HCT116 (cell line): ENCODE results near the gene FAM168A. TPM values are rescaled to one million over a fixed set of nuclear protein-coding genes. Genes with fewer than 3 reads are reported as not detected.

ENCODE experiments used
- ATAC-seq: fragments of 200-7000 bp; cut with Tn5 transposase; 2 replicates; pipeline ENCODE4 v1.9.1; 2020; ENCODE audit warnings: mild to moderate bottlenecking, moderate library complexity
- BruUV-seq: library from RNA; stranded (reverse); fragments of 400-500 nt; replicated peaks from 2 replicates; lab custom pipeline; 2021; lab: Mats Ljungman, UMichigan
- CTCF ChIA-PET: fragments of 300-600 bp; sonication (Branson Sonifier 250); formaldehyde crosslinking; loops from one replicate; lab custom pipeline; 2021; ENCODE audit warnings: antibody characterized with exemption; lab: Charles Lee
- POLR2A ChIA-PET: fragments of 300-600, 350-600 bp; sonication (Branson Sonifier 250); formaldehyde crosslinking; loops from one replicate; lab custom pipeline; 2021; ENCODE audit warnings: antibody characterized with exemption; lab: Charles Lee
- RAD21 ChIA-PET, 2 experiments: fragments of 300-600 bp; sonication (Branson Sonifier 250); formaldehyde crosslinking; loops; one replicate each; lab custom pipeline; 2023; ENCODE audit warnings: low total read pairs in 2 of 2; ENCODE audit not compliant: uncharacterized antibody in 2 of 2, unreplicated experiment in 2 of 2, low non-redundant PET in 1 of 2; lab: Charles Lee
- DNase-seq: peaks from one replicate; pipeline ENCODE4 v3.0.0-alpha.2; 2010; ENCODE audit warnings: low read depth, low spot score
- H2AFZ ChIP-seq: fragments of 200-600 bp; shearing (Covaris generic), sonication (generic); 2 replicates; pipeline ENCODE4 v1.6.1; 2017; ENCODE audit warnings: low read depth, mixed run types, mixed read lengths, antibody characterized with exemption, low read length; ENCODE audit not compliant: poor library complexity, severe bottlenecking
- H3K27ac ChIP-seq: 2 replicates; pipeline ENCODE4 v1.5.1; 2012; ENCODE audit warnings: low read depth, low read length
- H3K27me3 ChIP-seq: fragments of 200-600 bp; sonication (generic); 2 replicates; pipeline ENCODE4 v1.6.1; 2016; ENCODE audit warnings: mixed run types, low read length, mixed read lengths; ENCODE audit not compliant: insufficient read depth
- H3K36me3 ChIP-seq, 2 experiments: fragments of 200-500 bp in 1 of 2; fragments of 200-600 bp in 1 of 2; sonication (Bioruptor generic) in 1 of 2; sonication (generic) in 1 of 2; 2 replicates each; pipeline versions ENCODE4 v1.5.1 to v1.6.1; 2014 to 2016; ENCODE audit warnings: low read length in 2 of 2, inconsistent platforms in 1 of 2, mixed read lengths in 1 of 2, mixed run types in 1 of 2; ENCODE audit not compliant: insufficient read depth in 2 of 2, control insufficient read depth in 1 of 2
- H3K4me1 ChIP-seq, 2 experiments: fragments of 200-600 bp in 1 of 2; sonication (generic) in 1 of 2; 2 replicates each; pipeline versions ENCODE4 v1.5.1 to v1.6.1; 2012 to 2017; ENCODE audit warnings: low read length in 2 of 2, inconsistent platforms in 1 of 2, mild to moderate bottlenecking in 1 of 2, mixed read lengths in 1 of 2, mixed run types in 1 of 2, moderate library complexity in 1 of 2; ENCODE audit not compliant: insufficient read depth in 2 of 2, control insufficient read depth in 1 of 2
- H3K4me2 ChIP-seq: fragments of 200-600 bp; sonication (generic); 2 replicates; pipeline ENCODE4 v1.6.1; 2017; ENCODE audit warnings: mixed run types, low read length, mixed read lengths
- H3K4me3 ChIP-seq, 2 experiments: fragments of 200-600 bp in 1 of 2; sonication (generic) in 1 of 2; replicated peaks in 1 of 2; 2 replicates each; pipeline ENCODE4 v1.5.1; 2011 to 2016; ENCODE audit warnings: low read length in 2 of 2, control low read depth in 1 of 2, low read depth in 1 of 2, mild to moderate bottlenecking in 1 of 2, mixed read lengths in 1 of 2, mixed run types in 1 of 2
- H3K79me2 ChIP-seq: fragments of 200-600 bp; sonication (generic); 2 replicates; pipeline ENCODE4 v1.6.1; 2017; ENCODE audit warnings: mild to moderate bottlenecking, mixed run types, low read length, moderate library complexity, mixed read lengths; ENCODE audit not compliant: insufficient read depth
- H3K9ac ChIP-seq: fragments of 200-600 bp; sonication (generic); 2 replicates; pipeline ENCODE4 v1.6.1; 2016; ENCODE audit warnings: low read length, mixed read lengths
- H3K9me2 ChIP-seq: fragments of 200-600 bp; sonication (generic), shearing (Covaris generic); 2 replicates; pipeline ENCODE4 v1.6.1; 2017; ENCODE audit warnings: mixed run types, mild to moderate bottlenecking, moderate library complexity; ENCODE audit not compliant: insufficient read depth
- H3K9me3 ChIP-seq, 2 experiments: fragments of 200-500 bp in 1 of 2; fragments of 200-600 bp in 1 of 2; sonication (Bioruptor generic) in 1 of 2; sonication (generic) in 1 of 2; 2 replicates each; pipeline ENCODE4 v1.6.1; 2014 to 2017; ENCODE audit warnings: low read length in 2 of 2, mixed read lengths in 2 of 2, inconsistent platforms in 1 of 2, low read depth in 1 of 2, mild to moderate bottlenecking in 1 of 2, mixed run types in 1 of 2, moderate library complexity in 1 of 2; ENCODE audit not compliant: control insufficient read depth in 1 of 2, insufficient read depth in 1 of 2
- H4K20me1 ChIP-seq: fragments of 200-600 bp; sonication (generic), shearing (Covaris generic); 2 replicates; pipeline ENCODE4 v1.6.1; 2017; ENCODE audit warnings: mixed run types, mild to moderate bottlenecking, moderate library complexity; ENCODE audit not compliant: insufficient read depth
- CBX3 ChIP-seq: IDR thresholded peaks from 2 replicates; pipeline ENCODE4 v1.6.1; 2012; ENCODE audit warnings: low read depth
- CEBPB ChIP-seq: IDR thresholded peaks from 2 replicates; pipeline ENCODE4 v1.6.1; 2012; ENCODE audit warnings: low read depth
- ELF1 ChIP-seq: IDR thresholded peaks from 2 replicates; pipeline ENCODE4 v1.6.1; 2012; ENCODE audit warnings: low read depth, borderline replicate concordance
- EZH2 ChIP-seq: fragments of 200-600 bp; sonication (generic); IDR thresholded peaks from 2 replicates; pipeline ENCODE4 v1.6.1; 2017; ENCODE audit warnings: antibody characterized with exemption, mixed run types
- FOSL1 ChIP-seq: IDR thresholded peaks from 2 replicates; pipeline ENCODE4 v1.6.1; 2012; ENCODE audit warnings: low read depth
- JUND ChIP-seq: IDR thresholded peaks from 2 replicates; pipeline ENCODE4 v1.6.1; 2012
- POLR2A ChIP-seq: IDR thresholded peaks from 2 replicates; pipeline ENCODE4 v1.7.0; 2011; ENCODE audit warnings: borderline replicate concordance; ENCODE audit not compliant: insufficient read depth, insufficient read length; ENCODE audit errors: extremely low read depth
- POLR2AphosphoS5 ChIP-seq: IDR thresholded peaks from 2 replicates; pipeline ENCODE4 v1.6.1; 2011; ENCODE audit warnings: mild to moderate bottlenecking, low read depth, low read length, moderate library complexity
- RAD21 ChIP-seq: IDR thresholded peaks from 2 replicates; pipeline ENCODE4 v1.6.1; 2012; ENCODE audit warnings: low read depth, mild to moderate bottlenecking
- SIN3A ChIP-seq: IDR thresholded peaks from 2 replicates; pipeline ENCODE4 v1.6.1; 2012; ENCODE audit warnings: low read depth
- SRF ChIP-seq: IDR thresholded peaks from 2 replicates; pipeline ENCODE4 v1.6.1; 2012; ENCODE audit warnings: low read depth
- TCF7L2 ChIP-seq: IDR thresholded peaks from 2 replicates; pipeline ENCODE4 v1.7.0; 2011; ENCODE audit warnings: borderline replicate concordance, inconsistent platforms; ENCODE audit not compliant: insufficient read depth, insufficient read length; ENCODE audit errors: extremely low read depth
- YY1 ChIP-seq: IDR thresholded peaks from 2 replicates; pipeline ENCODE4 v1.6.1; 2011; ENCODE audit warnings: low read length, low read depth, moderate library complexity, mild to moderate bottlenecking; ENCODE audit not compliant: insufficient replicate concordance; ENCODE audit errors: extremely low read depth
- ZFX ChIP-seq: fragments of 450-650 bp; IDR thresholded peaks from 2 replicates; pipeline ENCODE4 v1.6.1; 2017
- ZNF274 ChIP-seq: fragments of 200-500 bp; sonication (Bioruptor generic); IDR thresholded peaks from 2 replicates; pipeline ENCODE4 v1.6.1; 2014; ENCODE audit warnings: mild to moderate bottlenecking, low read depth, low read length, inconsistent platforms
- intact Hi-C: fragments of 100-400 bp; cut with micrococcal nuclease; formaldehyde crosslinking; loops from 2 replicates; pipeline ENCODE4 v1.10.0; 2022
- total RNA-seq: library from RNA; stranded (reverse); gene quantifications from one replicate; pipeline ENCODE4 v1.2.1, GENCODE V29; 2021; ENCODE audit not compliant: unreplicated experiment
- TF ChIP-seq, protein P1 (sequence below): IDR thresholded peaks from 2 replicates; pipeline ENCODE4 v1.6.1; 2012; ENCODE audit warnings: low read depth
- TF ChIP-seq, protein P2 (sequence below): IDR thresholded peaks from 2 replicates; pipeline ENCODE4 v1.6.1; 2012
- TF ChIP-seq, protein P3 (sequence below), 3 experiments: fragments of 200-600 bp in 1 of 3; sonication (generic) in 1 of 3; IDR thresholded peaks in 2 of 3; conservative IDR thresholded peaks in 1 of 3; 2 replicates each; pipeline ENCODE4 v1.5.1; 2012 to 2017; ENCODE audit warnings: low read depth in 2 of 3, low read length in 2 of 3, antibody characterized with exemption in 1 of 3, borderline replicate concordance in 1 of 3, control low read depth in 1 of 3, mild to moderate bottlenecking in 1 of 3, mixed read lengths in 1 of 3, mixed run types in 1 of 3, moderate library complexity in 1 of 3; ENCODE audit not compliant: insufficient read depth in 1 of 3
- TF ChIP-seq, protein P4 (sequence below): IDR thresholded peaks from 2 replicates; pipeline ENCODE4 v1.6.1; 2011; ENCODE audit warnings: mild to moderate bottlenecking, low read length, moderate library complexity; ENCODE audit not compliant: insufficient replicate concordance; ENCODE audit errors: extremely low read depth

FAM168A gene
- total RNA-seq, 1 experiment from 2014 or later, result 31.5 TPM

DNA sequence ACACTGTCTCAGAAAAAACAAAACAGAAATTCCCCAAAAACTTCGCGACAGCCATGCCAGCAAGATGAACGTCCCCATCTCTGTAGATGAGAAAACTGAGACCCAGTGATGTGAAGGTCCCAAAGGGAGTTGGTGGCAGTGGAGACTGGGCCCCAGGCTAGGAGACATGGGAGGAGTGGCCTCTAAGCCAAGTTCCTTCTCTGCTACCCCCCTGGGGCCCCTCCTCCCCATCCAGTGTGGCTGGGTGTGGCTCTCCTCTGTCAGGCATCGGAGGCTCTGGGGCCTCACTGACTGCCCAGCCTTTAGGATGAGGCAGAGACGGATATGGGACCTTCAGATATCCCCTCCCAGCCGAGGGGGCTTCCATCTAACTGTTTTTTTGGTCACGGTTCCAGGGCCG is 211.9 kb downstream of the FAM168A start:
- H2AFZ ChIP-seq, result no peak overlapping the region
- H3K9ac ChIP-seq, result no peak overlapping the region
- DNase-seq, result no peak
- ATAC-seq, result no peak
- TF ChIP-seq EZH2 (no peak), ZFX (no peak), YY1 (no peak), CEBPB (no peak), JUND (no peak), ZNF274 (no peak), POLR2A (no peak), SRF (no peak), FOSL1 (no peak), CBX3 (no peak), TCF7L2 (no peak), ELF1 (no peak), SIN3A (no peak), RAD21 (no peak), POLR2AphosphoS5 (no peak)
- TF ChIP-seq, protein P1, sequence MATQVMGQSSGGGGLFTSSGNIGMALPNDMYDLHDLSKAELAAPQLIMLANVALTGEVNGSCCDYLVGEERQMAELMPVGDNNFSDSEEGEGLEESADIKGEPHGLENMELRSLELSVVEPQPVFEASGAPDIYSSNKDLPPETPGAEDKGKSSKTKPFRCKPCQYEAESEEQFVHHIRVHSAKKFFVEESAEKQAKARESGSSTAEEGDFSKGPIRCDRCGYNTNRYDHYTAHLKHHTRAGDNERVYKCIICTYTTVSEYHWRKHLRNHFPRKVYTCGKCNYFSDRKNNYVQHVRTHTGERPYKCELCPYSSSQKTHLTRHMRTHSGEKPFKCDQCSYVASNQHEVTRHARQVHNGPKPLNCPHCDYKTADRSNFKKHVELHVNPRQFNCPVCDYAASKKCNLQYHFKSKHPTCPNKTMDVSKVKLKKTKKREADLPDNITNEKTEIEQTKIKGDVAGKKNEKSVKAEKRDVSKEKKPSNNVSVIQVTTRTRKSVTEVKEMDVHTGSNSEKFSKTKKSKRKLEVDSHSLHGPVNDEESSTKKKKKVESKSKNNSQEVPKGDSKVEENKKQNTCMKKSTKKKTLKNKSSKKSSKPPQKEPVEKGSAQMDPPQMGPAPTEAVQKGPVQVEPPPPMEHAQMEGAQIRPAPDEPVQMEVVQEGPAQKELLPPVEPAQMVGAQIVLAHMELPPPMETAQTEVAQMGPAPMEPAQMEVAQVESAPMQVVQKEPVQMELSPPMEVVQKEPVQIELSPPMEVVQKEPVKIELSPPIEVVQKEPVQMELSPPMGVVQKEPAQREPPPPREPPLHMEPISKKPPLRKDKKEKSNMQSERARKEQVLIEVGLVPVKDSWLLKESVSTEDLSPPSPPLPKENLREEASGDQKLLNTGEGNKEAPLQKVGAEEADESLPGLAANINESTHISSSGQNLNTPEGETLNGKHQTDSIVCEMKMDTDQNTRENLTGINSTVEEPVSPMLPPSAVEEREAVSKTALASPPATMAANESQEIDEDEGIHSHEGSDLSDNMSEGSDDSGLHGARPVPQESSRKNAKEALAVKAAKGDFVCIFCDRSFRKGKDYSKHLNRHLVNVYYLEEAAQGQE, result no peak
- TF ChIP-seq, protein P2, sequence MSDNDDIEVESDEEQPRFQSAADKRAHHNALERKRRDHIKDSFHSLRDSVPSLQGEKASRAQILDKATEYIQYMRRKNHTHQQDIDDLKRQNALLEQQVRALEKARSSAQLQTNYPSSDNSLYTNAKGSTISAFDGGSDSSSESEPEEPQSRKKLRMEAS, result no peak
- TF ChIP-seq, protein P3, sequence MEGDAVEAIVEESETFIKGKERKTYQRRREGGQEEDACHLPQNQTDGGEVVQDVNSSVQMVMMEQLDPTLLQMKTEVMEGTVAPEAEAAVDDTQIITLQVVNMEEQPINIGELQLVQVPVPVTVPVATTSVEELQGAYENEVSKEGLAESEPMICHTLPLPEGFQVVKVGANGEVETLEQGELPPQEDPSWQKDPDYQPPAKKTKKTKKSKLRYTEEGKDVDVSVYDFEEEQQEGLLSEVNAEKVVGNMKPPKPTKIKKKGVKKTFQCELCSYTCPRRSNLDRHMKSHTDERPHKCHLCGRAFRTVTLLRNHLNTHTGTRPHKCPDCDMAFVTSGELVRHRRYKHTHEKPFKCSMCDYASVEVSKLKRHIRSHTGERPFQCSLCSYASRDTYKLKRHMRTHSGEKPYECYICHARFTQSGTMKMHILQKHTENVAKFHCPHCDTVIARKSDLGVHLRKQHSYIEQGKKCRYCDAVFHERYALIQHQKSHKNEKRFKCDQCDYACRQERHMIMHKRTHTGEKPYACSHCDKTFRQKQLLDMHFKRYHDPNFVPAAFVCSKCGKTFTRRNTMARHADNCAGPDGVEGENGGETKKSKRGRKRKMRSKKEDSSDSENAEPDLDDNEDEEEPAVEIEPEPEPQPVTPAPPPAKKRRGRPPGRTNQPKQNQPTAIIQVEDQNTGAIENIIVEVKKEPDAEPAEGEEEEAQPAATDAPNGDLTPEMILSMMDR (IDR thresholded peaks at IDR 0.05 in 2 of 3, conservative IDR thresholded peaks at IDR 0.05 in 1 of 3; ENCODE audit: borderline replicate concordance in 1 of 3, insufficient read depth in 1 of 3, low read depth in 2 of 3, low read length in 2 of 3), result no peak
- TF ChIP-seq, protein P4, sequence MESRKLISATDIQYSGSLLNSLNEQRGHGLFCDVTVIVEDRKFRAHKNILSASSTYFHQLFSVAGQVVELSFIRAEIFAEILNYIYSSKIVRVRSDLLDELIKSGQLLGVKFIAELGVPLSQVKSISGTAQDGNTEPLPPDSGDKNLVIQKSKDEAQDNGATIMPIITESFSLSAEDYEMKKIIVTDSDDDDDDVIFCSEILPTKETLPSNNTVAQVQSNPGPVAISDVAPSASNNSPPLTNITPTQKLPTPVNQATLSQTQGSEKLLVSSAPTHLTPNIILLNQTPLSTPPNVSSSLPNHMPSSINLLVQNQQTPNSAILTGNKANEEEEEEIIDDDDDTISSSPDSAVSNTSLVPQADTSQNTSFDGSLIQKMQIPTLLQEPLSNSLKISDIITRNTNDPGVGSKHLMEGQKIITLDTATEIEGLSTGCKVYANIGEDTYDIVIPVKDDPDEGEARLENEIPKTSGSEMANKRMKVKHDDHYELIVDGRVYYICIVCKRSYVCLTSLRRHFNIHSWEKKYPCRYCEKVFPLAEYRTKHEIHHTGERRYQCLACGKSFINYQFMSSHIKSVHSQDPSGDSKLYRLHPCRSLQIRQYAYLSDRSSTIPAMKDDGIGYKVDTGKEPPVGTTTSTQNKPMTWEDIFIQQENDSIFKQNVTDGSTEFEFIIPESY, result no peak
- no peaks in the 10 kb centered on the region for H3K9me3 ChIP-seq
- no peaks in the 10 kb centered on the region for H3K27me3 ChIP-seq
- intact Hi-C loops, result no loop called here
- H4K20me1 ChIP-seq, result no peaks in the 10 kb centered on the region
- H3K4me3 ChIP-seq, result no peak overlapping the region
- H3K79me2 ChIP-seq, result peaks cover 92% of the 10 kb centered on the region
- peaks cover 0 to 3% of the 10 kb centered on the region in 2 experiments; a peak in 1 of 4 replicates for H3K36me3 ChIP-seq
- BruUV-seq, result no TSS peak
- RAD21 ChIA-PET, result no interaction called here
- H3K4me1 ChIP-seq, result peaks cover 7 to 46% of the 10 kb centered on the region in 2 experiments; a peak in 3 of 4 replicates
- no peaks in the 10 kb centered on the region for H3K9me2 ChIP-seq
- CTCF ChIA-PET, result no interaction called here
- POLR2A ChIA-PET, result no interaction called here
- H3K27ac ChIP-seq, result no peak overlapping the region; the same call in 1 of the 2 replicates
- H3K4me2 ChIP-seq, result no peak overlapping the region
